DOHH2 (cell line): ENCODE results near the gene PML.
"Not testable (repeated sequence)": the region's sequence is repeated elsewhere in the genome, so short reads cannot be mapped to it uniquely, and the experiment has no call there.

ENCODE experiments used
- H3F3A ChIP-seq: fragments of 200-600 bp; sonication (generic), shearing (Covaris generic); 2 replicates; pipeline ENCODE4 v1.6.0; 2016; ENCODE audit warnings: antibody characterized with exemption, mild to moderate bottlenecking; ENCODE audit not compliant: control insufficient read depth, insufficient read depth
- H3K27ac ChIP-seq: fragments of 200-600 bp; sonication (generic); 2 replicates; pipeline ENCODE4 v1.5.1; 2014; ENCODE audit warnings: low read depth, mild to moderate bottlenecking, low read length, moderate library complexity
- H3K27me3 ChIP-seq: fragments of 200-600 bp; sonication (generic); 2 replicates; pipeline ENCODE4 v1.6.1; 2014; ENCODE audit warnings: mild to moderate bottlenecking, low read length, mixed read lengths; ENCODE audit not compliant: control insufficient read depth
- H3K36me3 ChIP-seq: fragments of 200-600 bp; sonication (generic); 2 replicates; pipeline ENCODE4 v1.6.1; 2014; ENCODE audit warnings: mild to moderate bottlenecking, low read length, moderate library complexity, mixed read lengths; ENCODE audit not compliant: control insufficient read depth
- H3K4me1 ChIP-seq: fragments of 200-600 bp; sonication (generic); 2 replicates; pipeline ENCODE4 v1.6.1; 2014; ENCODE audit warnings: mild to moderate bottlenecking, low read length, mixed read lengths; ENCODE audit not compliant: control insufficient read depth
- H3K4me2 ChIP-seq: fragments of 200-600 bp; sonication (generic); 2 replicates; pipeline ENCODE4 v1.6.0; 2014; ENCODE audit warnings: mild to moderate bottlenecking, low read length, moderate library complexity
- H3K4me3 ChIP-seq: fragments of 200-600 bp; sonication (generic); 2 replicates; pipeline ENCODE4 v1.5.1; 2014; ENCODE audit warnings: mild to moderate bottlenecking, low read length, mixed read lengths
- H3K79me2 ChIP-seq: fragments of 200-600 bp; sonication (generic); 2 replicates; pipeline ENCODE4 v1.6.1; 2014; ENCODE audit warnings: mild to moderate bottlenecking, low read length, mixed read lengths; ENCODE audit not compliant: control insufficient read depth
- H3K9me2 ChIP-seq: fragments of 200-600 bp; sonication (generic); replicated peaks from 2 replicates; pipeline ENCODE4 v1.6.1; 2014; ENCODE audit warnings: mild to moderate bottlenecking, low read length, mixed read lengths; ENCODE audit not compliant: control insufficient read depth
- H3K9me3 ChIP-seq: fragments of 200-600 bp; sonication (generic); 2 replicates; pipeline ENCODE4 v1.6.1; 2014; ENCODE audit warnings: antibody characterized with exemption, low read length, mixed read lengths; ENCODE audit not compliant: control insufficient read depth, insufficient read depth
- H4K20me1 ChIP-seq: fragments of 200-600 bp; sonication (generic); 2 replicates; pipeline ENCODE4 v1.6.0; 2014; ENCODE audit warnings: low read depth, mild to moderate bottlenecking, antibody characterized with exemption, low read length, moderate library complexity; ENCODE audit not compliant: control insufficient read depth, insufficient read depth
- EZH2phosphoT487 ChIP-seq: fragments of 200-600 bp; sonication (generic); IDR thresholded peaks from 2 replicates; pipeline ENCODE4 v1.6.1; 2017; ENCODE audit warnings: borderline replicate concordance, mild to moderate bottlenecking, antibody characterized with exemption, low read length, moderate library complexity, mixed read lengths
- TF ChIP-seq, protein P1 (sequence below): fragments of 200-600 bp; sonication (generic); IDR thresholded peaks from one replicate; pipeline ENCODE4 v1.5.1; 2014; ENCODE audit warnings: antibody characterized with exemption, mild to moderate bottlenecking, low read depth, low read length; ENCODE audit not compliant: poor library complexity, severe bottlenecking

Gene PML

GRCh38 chr15:73965758-73966113 is 28.8 kb upstream of the PML start:
- TF ChIP-seq EZH2phosphoT487: no peak
- TF ChIP-seq, protein P1, sequence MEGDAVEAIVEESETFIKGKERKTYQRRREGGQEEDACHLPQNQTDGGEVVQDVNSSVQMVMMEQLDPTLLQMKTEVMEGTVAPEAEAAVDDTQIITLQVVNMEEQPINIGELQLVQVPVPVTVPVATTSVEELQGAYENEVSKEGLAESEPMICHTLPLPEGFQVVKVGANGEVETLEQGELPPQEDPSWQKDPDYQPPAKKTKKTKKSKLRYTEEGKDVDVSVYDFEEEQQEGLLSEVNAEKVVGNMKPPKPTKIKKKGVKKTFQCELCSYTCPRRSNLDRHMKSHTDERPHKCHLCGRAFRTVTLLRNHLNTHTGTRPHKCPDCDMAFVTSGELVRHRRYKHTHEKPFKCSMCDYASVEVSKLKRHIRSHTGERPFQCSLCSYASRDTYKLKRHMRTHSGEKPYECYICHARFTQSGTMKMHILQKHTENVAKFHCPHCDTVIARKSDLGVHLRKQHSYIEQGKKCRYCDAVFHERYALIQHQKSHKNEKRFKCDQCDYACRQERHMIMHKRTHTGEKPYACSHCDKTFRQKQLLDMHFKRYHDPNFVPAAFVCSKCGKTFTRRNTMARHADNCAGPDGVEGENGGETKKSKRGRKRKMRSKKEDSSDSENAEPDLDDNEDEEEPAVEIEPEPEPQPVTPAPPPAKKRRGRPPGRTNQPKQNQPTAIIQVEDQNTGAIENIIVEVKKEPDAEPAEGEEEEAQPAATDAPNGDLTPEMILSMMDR: no peak
- peak overlapping the region; percentile 64 for H3K4me2 ChIP-seq
- no peaks in the 10 kb centered on the region for H3K36me3 ChIP-seq
- H3K9me3 ChIP-seq: no peaks in the 10 kb centered on the region
- no peaks in the 10 kb centered on the region for H4K20me1 ChIP-seq
- peaks cover 8% of the 10 kb centered on the region for H3K27me3 ChIP-seq
- H3K27ac ChIP-seq: no peak overlapping the region
- no peaks in the 10 kb centered on the region for H3K79me2 ChIP-seq
- peaks cover 22% of the 10 kb centered on the region for H3K4me1 ChIP-seq
- no peaks in the 10 kb centered on the region for H3K9me2 ChIP-seq
- no peaks in the 10 kb centered on the region for H3F3A ChIP-seq
- no peak overlapping the region for H3K4me3 ChIP-seq

GRCh38 chr15:73968461-73968860 is 26.1 kb upstream of the PML start:
- no peak overlapping the region for H3K4me2 ChIP-seq
- no peak for TF ChIP-seq EZH2phosphoT487
- H3K9me2 ChIP-seq: no peaks in the 10 kb centered on the region
- H3F3A ChIP-seq: no peaks in the 10 kb centered on the region
- H3K9me3 ChIP-seq: no peaks in the 10 kb centered on the region
- peaks cover 8% of the 10 kb centered on the region for H3K27me3 ChIP-seq
- no peaks in the 10 kb centered on the region for H3K79me2 ChIP-seq
- no peak overlapping the region for H3K4me3 ChIP-seq
- H3K4me1 ChIP-seq: peaks cover 26% of the 10 kb centered on the region
- no peak overlapping the region for H3K27ac ChIP-seq
- H3K36me3 ChIP-seq: no peaks in the 10 kb centered on the region
- no peaks in the 10 kb centered on the region for H4K20me1 ChIP-seq

DNA sequence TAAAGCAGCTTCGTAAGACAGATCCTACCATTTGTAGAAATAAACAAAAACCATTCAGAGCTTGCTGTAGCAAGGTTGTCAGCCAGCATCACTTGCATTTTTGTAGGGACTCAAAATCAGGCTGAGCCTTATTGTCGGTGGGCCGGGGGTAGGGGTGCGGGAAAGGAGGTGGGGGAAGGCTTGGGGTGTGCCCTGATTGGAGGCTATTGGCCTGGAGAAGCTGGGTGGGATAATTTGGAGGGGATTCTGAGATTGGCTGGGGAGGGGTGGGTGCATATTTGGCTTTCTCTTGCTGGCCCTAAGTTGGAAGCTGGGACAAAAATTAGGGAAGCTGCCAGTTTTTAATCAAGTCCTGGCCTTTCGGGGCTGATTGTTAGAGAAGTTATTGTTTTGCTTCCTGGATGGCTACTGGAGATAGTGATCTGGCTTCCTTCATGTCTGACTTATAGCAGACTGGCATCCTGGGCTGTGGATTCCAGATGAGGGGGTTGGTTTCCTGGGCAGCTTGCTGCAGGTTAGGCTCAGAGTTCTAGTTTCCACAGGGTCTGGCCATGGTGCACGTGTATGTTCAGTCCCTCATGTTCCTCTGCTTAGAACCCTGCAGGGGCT is 25.3 kb upstream of the PML start:
- H3K4me3 ChIP-seq: no peak overlapping the region
- H3K27me3 ChIP-seq: peaks cover 5% of the 10 kb centered on the region
- no peaks in the 10 kb centered on the region for H3F3A ChIP-seq
- H3K79me2 ChIP-seq: no peaks in the 10 kb centered on the region
- H4K20me1 ChIP-seq: no peaks in the 10 kb centered on the region
- TF ChIP-seq EZH2phosphoT487: no peak
- TF ChIP-seq, protein P1: no peak
- H3K9me2 ChIP-seq: no peaks in the 10 kb centered on the region
- peaks cover 26% of the 10 kb centered on the region for H3K4me1 ChIP-seq
- no peak overlapping the region for H3K27ac ChIP-seq
- H3K36me3 ChIP-seq: no peaks in the 10 kb centered on the region
- no peak overlapping the region for H3K4me2 ChIP-seq
- 0 out of 2 replicates have a peak, but pooled peaks cover under 1% of the 10 kb centered on the region for H3K9me3 ChIP-seq

DNA sequence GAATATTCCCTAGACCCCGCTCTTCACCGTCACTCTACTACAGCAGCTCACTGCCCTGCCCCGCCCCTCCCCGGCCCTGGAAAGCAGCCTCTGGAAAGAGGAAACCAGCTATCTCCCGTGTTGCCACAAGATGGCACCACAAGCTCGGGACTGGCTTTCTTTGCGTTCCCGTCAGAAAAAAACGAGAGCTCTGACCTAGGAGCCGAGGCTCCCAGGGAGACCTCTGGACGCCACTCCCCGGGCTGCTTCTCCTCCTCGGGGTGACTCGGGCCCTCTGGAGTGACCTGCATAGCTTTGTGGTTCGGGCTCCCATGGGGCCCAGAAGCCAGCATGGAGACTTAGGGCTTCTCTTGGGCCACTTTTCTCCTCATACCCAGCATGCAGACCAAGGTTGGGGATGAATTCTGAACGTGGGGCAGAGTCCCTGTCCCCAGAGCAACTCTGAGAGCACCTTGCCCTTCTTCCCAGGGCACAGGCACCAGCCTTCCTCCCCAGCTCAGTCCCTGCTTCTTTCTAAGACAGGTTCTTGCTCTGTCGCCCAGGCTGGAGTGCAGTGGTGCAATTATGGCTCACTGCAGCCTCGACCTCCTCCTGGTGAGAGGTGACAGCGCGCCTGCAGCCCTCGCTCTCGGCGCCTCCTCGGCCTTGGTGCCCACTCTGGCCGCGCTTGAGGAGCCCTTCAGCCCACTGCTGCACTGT is 21.4 kb upstream of the PML start:
- Histone ChIP-seq H3K79me2 (no peaks in the 10 kb centered on the region), H3K4me1 (peaks cover 4% of the 10 kb centered on the region; the same call in 1 of the 2 replicates), H3K27ac (no peak overlapping the region), H3K36me3 (no peaks in the 10 kb centered on the region), H3K4me3 (no peak overlapping the region), H3K27me3 (peaks cover 19% of the 10 kb centered on the region), H3K9me3 (peaks cover 4% of the 10 kb centered on the region; the same call in 1 of the 2 replicates), H4K20me1 (no peaks in the 10 kb centered on the region), H3F3A (no peaks in the 10 kb centered on the region), H3K9me2 (no peaks in the 10 kb centered on the region), H3K4me2 (peak overlapping the region; percentile 31; the same call in 1 of the 2 replicates)
- no peak for TF ChIP-seq EZH2phosphoT487
- TF ChIP-seq, protein P1: peak; percentile 81

GRCh38 chr15:73973683-73974200 is 20.8 kb upstream of the PML start:
- peaks cover 22% of the 10 kb centered on the region for H3K27me3 ChIP-seq
- H3K9me2 ChIP-seq, H3K4me3 ChIP-seq, H3K79me2 ChIP-seq, H3K4me1 ChIP-seq, H3K27ac ChIP-seq, H3K9me3 ChIP-seq, H3K36me3 ChIP-seq, H4K20me1 ChIP-seq, H3K4me2 ChIP-seq, H3F3A ChIP-seq: not testable (repeated sequence)
